ENCODE data around the gene OR52N1.

OR52N1 gene

GRCh38 chr11:5808500-5809121 is 17.5 kb upstream of the OR52N1 start, which contains the start of gene OR52N2:
Gene OR52N2 (plus strand): TSS chr11:5808924. CDS start chr11:5820336, 11,412 bp downstream.
- H3K27ac ChIP-seq: no peak within 1 kb of the TSS
- H3K79me2 ChIP-seq: no peaks in the 10 kb centered on the region
- peak within 1 kb of the TSS; percentile 72 for H3K4me2 ChIP-seq (ENCODE audit: low read length)
- H3K4me1 ChIP-seq: no peaks in the 10 kb centered on the region
- no peaks in the 10 kb centered on the region for H3K27me3 ChIP-seq (ENCODE audit: control insufficient read depth, insufficient read depth, low read length)
- H3K9ac ChIP-seq: no peak within 1 kb of the TSS
- peak; percentile 64 for TF ChIP-seq CTCF (IDR thresholded peaks at IDR 0.05)
- H3K36me3 ChIP-seq (ENCODE audit: control insufficient read depth, insufficient read depth, low read length): no peaks in the 10 kb centered on the region
- H2AFZ ChIP-seq: peak within 1 kb of the TSS; percentile 46
- H3K9me3 ChIP-seq (ENCODE audit: control insufficient read depth, low read length): no peaks in the 10 kb centered on the region
- peak within 1 kb of the TSS; percentile 33 for H3K4me3 ChIP-seq (ENCODE audit: low read depth, low read length)

DNA sequence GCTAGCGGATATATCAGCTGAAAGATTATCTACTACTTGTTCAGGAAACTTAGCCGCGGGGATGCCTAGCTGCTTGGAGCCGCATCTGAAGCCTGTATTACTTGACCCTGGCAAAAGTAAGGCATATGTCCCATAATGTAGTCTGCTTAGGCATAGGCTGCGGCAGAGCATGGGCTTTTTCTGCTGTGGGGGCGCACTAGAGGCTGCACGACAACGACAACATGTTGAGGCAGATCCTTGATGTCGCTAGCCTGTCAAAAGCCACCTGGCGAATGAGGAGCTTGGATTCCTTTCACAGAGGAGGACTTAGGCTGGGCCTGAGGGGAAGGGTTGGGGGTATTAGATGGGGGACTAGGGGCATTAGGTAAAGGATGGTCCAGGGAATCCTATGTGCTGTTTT is 16.5 kb upstream of the OR52N1 start:
- TF ChIP-seq CTCF (IDR thresholded peaks at IDR 0.05): no peak
- Histone ChIP-seq H3K9me3 (ENCODE audit: control insufficient read depth, low read length) (no peaks in the 10 kb centered on the region), H3K4me2 (ENCODE audit: low read length) (no peak overlapping the region), H3K4me1 (no peaks in the 10 kb centered on the region), H3K79me2 (no peaks in the 10 kb centered on the region), H3K4me3 (ENCODE audit: low read depth, low read length) (no peak overlapping the region), H2AFZ (no peak overlapping the region), H3K36me3 (ENCODE audit: control insufficient read depth, insufficient read depth, low read length) (no peaks in the 10 kb centered on the region), H3K27me3 (ENCODE audit: control insufficient read depth, insufficient read depth, low read length) (no peaks in the 10 kb centered on the region), H3K27ac (no peak overlapping the region), H3K9ac (no peak overlapping the region)

- Histone ChIP-seq H3K4me3 (ENCODE audit: low read depth, low read length) (no peak overlapping the region), H3K4me1 (no peaks in the 10 kb centered on the region), H3K9me3 (ENCODE audit: control insufficient read depth, low read length) (no peaks in the 10 kb centered on the region), H2AFZ (no peak overlapping the region), H3K9ac (no peak overlapping the region), H3K36me3 (ENCODE audit: control insufficient read depth, insufficient read depth, low read length) (no peaks in the 10 kb centered on the region), H3K27ac (no peak overlapping the region), H3K4me2 (ENCODE audit: low read length) (no peak overlapping the region), H3K79me2 (no peaks in the 10 kb centered on the region), H3K27me3 (ENCODE audit: control insufficient read depth, insufficient read depth, low read length) (no peaks in the 10 kb centered on the region)
- no peak for TF ChIP-seq CTCF (IDR thresholded peaks at IDR 0.05)
Observed at GRCh38 chr11:5803982-5804381, 12.9 kb upstream of the OR52N1 start.

- H3K9ac ChIP-seq: no peak overlapping the region
- no peak overlapping the region for H3K4me3 ChIP-seq (ENCODE audit: low read depth, low read length)
- no peak overlapping the region for H3K27ac ChIP-seq
- no peaks in the 10 kb centered on the region for H3K4me1 ChIP-seq
- H3K4me2 ChIP-seq (ENCODE audit: low read length): no peak overlapping the region
- H3K36me3 ChIP-seq (ENCODE audit: control insufficient read depth, insufficient read depth, low read length): no peaks in the 10 kb centered on the region
- no peak for TF ChIP-seq CTCF (IDR thresholded peaks at IDR 0.05)
- H3K79me2 ChIP-seq: no peaks in the 10 kb centered on the region
- no peak overlapping the region for H2AFZ ChIP-seq
- H3K27me3 ChIP-seq (ENCODE audit: control insufficient read depth, insufficient read depth, low read length): no peaks in the 10 kb centered on the region
- H3K9me3 ChIP-seq (ENCODE audit: control insufficient read depth, low read length): no peaks in the 10 kb centered on the region
Observed at GRCh38 chr11:5796541-5796940, 5.5 kb upstream of the OR52N1 start.

- Histone ChIP-seq H3K4me3 (ENCODE audit: low read depth, low read length) (no peak within 1 kb of the TSS), H3K4me1 (no peaks in the 10 kb centered on the region), H3K79me2 (no peaks in the 10 kb centered on the region), H3K9ac (no peak within 1 kb of the TSS), H3K9me3 (ENCODE audit: control insufficient read depth, low read length) (no peaks in the 10 kb centered on the region), H2AFZ (no peak within 1 kb of the TSS), H3K36me3 (ENCODE audit: control insufficient read depth, insufficient read depth, low read length) (no peaks in the 10 kb centered on the region), H3K27me3 (ENCODE audit: control insufficient read depth, insufficient read depth, low read length) (no peaks in the 10 kb centered on the region), H3K27ac (no peak within 1 kb of the TSS), H3K4me2 (ENCODE audit: low read length) (no peak within 1 kb of the TSS)
- TF ChIP-seq CTCF (IDR thresholded peaks at IDR 0.05): no peak
Observed at GRCh38 chr11:5783255-5783654, 7.8 kb downstream of the OR52N1 start, which contains the start of gene OR52N5. Gene OR52N5 (minus strand): TSS chr11:5783355. CDS start chr11:5778634, 4,721 bp downstream.
